H9 (cell line): ENCODE measurements around the gene PPP1R12A. TPM values are rescaled to one million over a fixed set of nuclear protein-coding genes. Genes with fewer than 3 reads are reported as not detected.
A peak's percentile ranks its signal among the peaks of the same experiment; 100 is the strongest.

Source experiments
- DNase-seq: peaks from one replicate; pipeline ENCODE4 v3.0.0-alpha.2; 2017
- H2AFZ ChIP-seq: one replicate; pipeline ENCODE4 v1.6.1; 2013; ENCODE audit warnings: mild to moderate bottlenecking, low read length, control low read depth, moderate library complexity
- H2AK5ac ChIP-seq: 2 replicates; pipeline ENCODE4 v1.6.1; 2013; ENCODE audit warnings: low read length, control low read depth, mixed read lengths; ENCODE audit not compliant: insufficient read length
- H2BK120ac ChIP-seq: one replicate; pipeline ENCODE4 v1.6.1; 2013; ENCODE audit warnings: low read depth, mild to moderate bottlenecking, low read length, control low read depth, inconsistent platforms; ENCODE audit not compliant: poor library complexity, severe bottlenecking
- H2BK12ac ChIP-seq: 2 replicates; pipeline ENCODE4 v1.6.1; 2013; ENCODE audit warnings: low read length, control low read depth, mixed read lengths, low read depth; ENCODE audit not compliant: insufficient read length
- H2BK15ac ChIP-seq: 2 replicates; pipeline ENCODE4 v1.6.1; 2013; ENCODE audit warnings: low read depth, low read length, control low read depth
- H2BK20ac ChIP-seq: one replicate; pipeline ENCODE4 v1.6.1; 2013; ENCODE audit warnings: low read depth, mild to moderate bottlenecking, low read length, control low read depth, inconsistent platforms; ENCODE audit not compliant: poor library complexity, severe bottlenecking
- H2BK5ac ChIP-seq: 2 replicates; pipeline ENCODE4 v1.6.1; 2013; ENCODE audit warnings: low read length, control low read depth, mixed read lengths; ENCODE audit not compliant: insufficient read length
- H3K14ac ChIP-seq: 2 replicates; pipeline ENCODE4 v1.6.1; 2013; ENCODE audit warnings: low read length, control low read depth; ENCODE audit not compliant: insufficient read depth
- H3K18ac ChIP-seq: 2 replicates; pipeline ENCODE4 v1.6.1; 2013; ENCODE audit warnings: low read depth, mild to moderate bottlenecking, mixed read lengths, low read length, control low read depth; ENCODE audit not compliant: insufficient read length
- H3K23ac ChIP-seq: 2 replicates; pipeline ENCODE4 v1.6.1; 2013; ENCODE audit warnings: low read length, control low read depth, mixed read lengths, low read depth; ENCODE audit not compliant: insufficient read length
- H3K23me2 ChIP-seq: 2 replicates; pipeline ENCODE4 v1.6.1; 2013; ENCODE audit warnings: low read depth, mild to moderate bottlenecking, mixed read lengths, low read length, control low read depth; ENCODE audit not compliant: insufficient read length, poor library complexity, severe bottlenecking
- H3K27ac ChIP-seq: 2 replicates; pipeline ENCODE4 v1.5.1; 2013; ENCODE audit warnings: low read length, control low read depth, mixed read lengths, low read depth; ENCODE audit not compliant: insufficient read length
- H3K27me3 ChIP-seq: 2 replicates; pipeline ENCODE4 v1.6.1; 2013; ENCODE audit warnings: low read length, control low read depth, inconsistent platforms; ENCODE audit not compliant: insufficient read depth
- H3K4ac ChIP-seq: 2 replicates; pipeline ENCODE4 v1.6.1; 2013; ENCODE audit warnings: low read depth, mild to moderate bottlenecking, control low read depth, inconsistent platforms, low read length, moderate library complexity
- H3K4me1 ChIP-seq: 2 replicates; pipeline ENCODE4 v1.6.1; 2013; ENCODE audit warnings: low read length, control low read depth, inconsistent platforms; ENCODE audit not compliant: insufficient read depth
- H3K4me2 ChIP-seq: 2 replicates; pipeline ENCODE4 v1.6.1; 2013; ENCODE audit warnings: low read length, control low read depth, mixed read lengths; ENCODE audit not compliant: insufficient read length, insufficient read depth
- H3K56ac ChIP-seq: 2 replicates; pipeline ENCODE4 v1.6.1; 2013; ENCODE audit warnings: low read depth, mild to moderate bottlenecking, mixed read lengths, low read length, control low read depth; ENCODE audit not compliant: insufficient read length
- H3K79me1 ChIP-seq: 2 replicates; pipeline ENCODE4 v1.6.1; 2013; ENCODE audit warnings: low read depth, mild to moderate bottlenecking, moderate library complexity, low read length, control low read depth, inconsistent platforms; ENCODE audit not compliant: insufficient read depth, poor library complexity, severe bottlenecking
- H3K79me2 ChIP-seq: 2 replicates; pipeline ENCODE4 v1.6.1; 2013; ENCODE audit warnings: low read length, control low read depth, inconsistent platforms; ENCODE audit not compliant: insufficient read depth
- H3K9ac ChIP-seq: 2 replicates; pipeline ENCODE4 v1.6.1; 2013; ENCODE audit warnings: low read length, control low read depth, mixed read lengths; ENCODE audit not compliant: insufficient read length; ENCODE audit errors: extremely low read depth
- H3K9me3 ChIP-seq: one replicate; pipeline ENCODE4 v1.6.1; 2013; ENCODE audit warnings: low read depth, low read length, inconsistent platforms; ENCODE audit not compliant: control insufficient read depth
- H3T11ph ChIP-seq: one replicate; pipeline ENCODE4 v1.6.1; 2013; ENCODE audit warnings: mild to moderate bottlenecking, low read length, control low read depth, inconsistent platforms
- H4K20me1 ChIP-seq: one replicate; pipeline ENCODE4 v1.6.1; 2013; ENCODE audit not compliant: control insufficient read depth, insufficient read length, insufficient read depth
- H4K5ac ChIP-seq: 2 replicates; pipeline ENCODE4 v1.6.1; 2013; ENCODE audit warnings: low read depth, mild to moderate bottlenecking, mixed read lengths, low read length, control low read depth; ENCODE audit not compliant: insufficient read length
- H4K8ac ChIP-seq: replicated peaks from 2 replicates; pipeline ENCODE4 v1.6.1; 2013; ENCODE audit warnings: low read length, control low read depth, mixed read lengths, low read depth; ENCODE audit not compliant: insufficient read length
- H4K91ac ChIP-seq: 2 replicates; pipeline ENCODE4 v1.6.1; 2013; ENCODE audit warnings: low read depth, mild to moderate bottlenecking, moderate library complexity, mixed read lengths, low read length, control low read depth; ENCODE audit not compliant: insufficient read length
- H3K27ac Mint-ChIP-seq, 3 experiments: 2 replicates in 2 of 3; 3 replicates in 1 of 3; pipeline ENCODE4 v1.8.0; 2020 to 2021; ENCODE audit warnings: mixed read lengths in 3 of 3, mild to moderate bottlenecking in 1 of 3, moderate library complexity in 1 of 3
- H3K27me3 Mint-ChIP-seq: 2 replicates; pipeline ENCODE4 v1.8.0; 2021; ENCODE audit warnings: low read depth, mild to moderate bottlenecking, moderate library complexity, mixed read lengths
- H3K36me3 Mint-ChIP-seq, 3 experiments: 2 replicates in 2 of 3; 3 replicates in 1 of 3; pipeline ENCODE4 v1.8.0; 2020 to 2021; ENCODE audit warnings: low read depth in 3 of 3, mixed read lengths in 3 of 3; ENCODE audit not compliant: insufficient read depth in 1 of 3
- H3K4me1 Mint-ChIP-seq, 2 experiments: 2 replicates each; pipeline ENCODE4 v1.8.0; 2020; ENCODE audit warnings: mixed read lengths in 2 of 2
- H3K4me3 Mint-ChIP-seq, 2 experiments: 2 replicates in 1 of 2; 3 replicates in 1 of 2; pipeline ENCODE4 v1.8.0; 2020 to 2021; ENCODE audit warnings: mild to moderate bottlenecking in 2 of 2, mixed read lengths in 2 of 2, moderate library complexity in 1 of 2
- H3K9me3 Mint-ChIP-seq, 2 experiments: 2 replicates in 1 of 2; 3 replicates in 1 of 2; pipeline ENCODE4 v1.8.0; 2020; ENCODE audit warnings: mild to moderate bottlenecking in 2 of 2, mixed read lengths in 2 of 2, moderate library complexity in 1 of 2
- WGBS: extraction: QIAGEN DNeasy Blood & Tissue Kit; methylation state at CpG from one replicate; pipeline ENCODE4 v1.1.7; 2013; ENCODE audit warnings: missing lambda C conversion rate, low lambda C conversion rate, mixed read lengths; ENCODE audit not compliant: insufficient read length; ENCODE audit errors: extremely low coverage; 5-methylcytosine and 5-hydroxymethylcytosine counted together
- total RNA-seq: library from RNA; stranded (reverse); gene quantifications from 2 replicates; pipeline ENCODE4 v1.2.1, GENCODE V29; 2021
- TF ChIP-seq, protein P1 (sequence below): fragments of 200-600 bp; sonication (generic); conservative IDR thresholded peaks from 3 replicates; pipeline ENCODE4 v1.8.0; 2021; ENCODE audit warnings: antibody characterized with exemption, mild to moderate bottlenecking

Gene PPP1R12A
- total RNA-seq, 1 experiment from 2014 or later, result 93.5 TPM

DNA sequence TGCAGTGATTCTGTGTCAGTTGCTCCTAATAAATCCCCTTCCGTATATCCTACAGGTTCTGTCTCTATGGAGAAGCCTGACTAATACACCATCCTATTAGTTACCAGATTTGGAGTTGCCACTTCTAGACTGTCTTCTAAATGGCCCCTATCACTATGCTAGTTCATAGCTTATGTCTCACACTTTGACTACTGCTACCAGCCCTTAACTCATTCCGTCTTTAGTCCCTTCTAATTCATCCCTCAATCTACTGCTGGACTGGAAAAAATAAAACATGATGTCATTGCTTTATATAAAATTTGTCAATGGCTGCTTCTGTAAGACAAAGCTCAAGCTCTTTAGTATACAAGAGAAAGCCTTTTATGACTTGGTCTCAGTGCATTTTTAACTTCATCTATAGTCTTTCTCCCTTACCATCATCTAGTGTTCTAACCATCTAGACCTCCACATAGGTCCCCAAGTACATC lies 99.5 kb downstream of the PPP1R12A start:
- Histone ChIP-seq H3K9ac (no peak overlapping the region), H2BK12ac (no peak overlapping the region), H3K4ac (no peak overlapping the region), H2BK5ac (no peak overlapping the region), H2BK20ac (no peak overlapping the region), H4K8ac (no peak overlapping the region), H3K56ac (no peak overlapping the region), H4K91ac (no peak overlapping the region), H2AK5ac (no peak overlapping the region), H3K4me2 (no peak overlapping the region), H3K14ac (no peak overlapping the region), H3K9me3 (peaks cover 13% of the 10 kb centered on the region), H2BK15ac (no peak overlapping the region), H3K23me2 (no peaks in the 10 kb centered on the region), H3K79me1 (peaks cover 3% of the 10 kb centered on the region), H2BK120ac (no peak overlapping the region), H3K23ac (no peak overlapping the region), H3K18ac (no peak overlapping the region), H3K27ac (no peak overlapping the region), H3K27me3 (no peaks in the 10 kb centered on the region), H3K79me2 (no peaks in the 10 kb centered on the region; the same call in 1 of the 2 replicates), H4K20me1 (no peaks in the 10 kb centered on the region), H3K4me1 (no peaks in the 10 kb centered on the region), H3T11ph (no peak overlapping the region), H4K5ac (no peak overlapping the region), H2AFZ (no peak overlapping the region)
- peaks cover 26 to 30% (median 28%) of the 10 kb centered on the region in 3 experiments for H3K36me3 Mint-ChIP-seq
- H3K9me3 Mint-ChIP-seq, result peaks cover 26 to 27% of the 10 kb centered on the region in 2 experiments
- H3K27me3 Mint-ChIP-seq, result no peaks in the 10 kb centered on the region
- DNase-seq, result no peak
- peak overlapping the region in 1 of 3 experiments; percentile 51; a peak in 2 of 7 replicates for H3K27ac Mint-ChIP-seq
- H3K4me1 Mint-ChIP-seq, result no peaks in the 10 kb centered on the region
- TF ChIP-seq, protein P1, sequence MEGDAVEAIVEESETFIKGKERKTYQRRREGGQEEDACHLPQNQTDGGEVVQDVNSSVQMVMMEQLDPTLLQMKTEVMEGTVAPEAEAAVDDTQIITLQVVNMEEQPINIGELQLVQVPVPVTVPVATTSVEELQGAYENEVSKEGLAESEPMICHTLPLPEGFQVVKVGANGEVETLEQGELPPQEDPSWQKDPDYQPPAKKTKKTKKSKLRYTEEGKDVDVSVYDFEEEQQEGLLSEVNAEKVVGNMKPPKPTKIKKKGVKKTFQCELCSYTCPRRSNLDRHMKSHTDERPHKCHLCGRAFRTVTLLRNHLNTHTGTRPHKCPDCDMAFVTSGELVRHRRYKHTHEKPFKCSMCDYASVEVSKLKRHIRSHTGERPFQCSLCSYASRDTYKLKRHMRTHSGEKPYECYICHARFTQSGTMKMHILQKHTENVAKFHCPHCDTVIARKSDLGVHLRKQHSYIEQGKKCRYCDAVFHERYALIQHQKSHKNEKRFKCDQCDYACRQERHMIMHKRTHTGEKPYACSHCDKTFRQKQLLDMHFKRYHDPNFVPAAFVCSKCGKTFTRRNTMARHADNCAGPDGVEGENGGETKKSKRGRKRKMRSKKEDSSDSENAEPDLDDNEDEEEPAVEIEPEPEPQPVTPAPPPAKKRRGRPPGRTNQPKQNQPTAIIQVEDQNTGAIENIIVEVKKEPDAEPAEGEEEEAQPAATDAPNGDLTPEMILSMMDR, result no peak
- no CpG with 5 or more reads among the region's 2 CpGs for WGBS
- H3K4me3 Mint-ChIP-seq, result no peak overlapping the region
